ENCODE measurements around the gene OR7D2.

- TF ChIP-seq GATA3 (IDR thresholded peaks at IDR 0.05; ENCODE audit: low read depth, low read length), result no peak
- no peak for TF ChIP-seq GATA2 (IDR thresholded peaks at IDR 0.05; ENCODE audit: low read depth, low read length)
Measured at GRCh38 chr19:9132422-9132821, 46.4 kb upstream of the OR7D2 start.
